Hepatocyte (in vitro differentiated cells): ENCODE measurements around the gene CSKMT. TPM values are rescaled to one million over a fixed set of nuclear protein-coding genes. Genes with fewer than 3 reads are reported as not detected.

Experiments used
- DNase-seq: peaks from one replicate; pipeline ENCODE4 v3.0.0-alpha.2; 2016; ENCODE audit warnings: low spot score
- H2AFZ ChIP-seq: fragments of 200-600 bp; sonication (generic); 2 replicates; pipeline ENCODE4 v1.6.0; 2016; ENCODE audit warnings: antibody characterized with exemption, mild to moderate bottlenecking
- H3K27ac ChIP-seq: fragments of 200-600 bp; sonication (generic); 2 replicates; pipeline ENCODE4 v1.5.1; 2016; ENCODE audit warnings: mild to moderate bottlenecking
- H3K27me3 ChIP-seq: fragments of 200-600 bp; sonication (generic); 2 replicates; pipeline ENCODE4 v1.6.1; 2016
- H3K36me3 ChIP-seq: fragments of 200-600 bp; sonication (generic); replicated peaks from 2 replicates; pipeline ENCODE4 v1.5.1; 2016; ENCODE audit warnings: low read depth; ENCODE audit not compliant: insufficient read depth
- H3K4me1 ChIP-seq: fragments of 200-600 bp; sonication (generic); 2 replicates; pipeline ENCODE4 v1.5.1; 2016; ENCODE audit warnings: mild to moderate bottlenecking, moderate library complexity; ENCODE audit not compliant: insufficient read depth
- H3K4me2 ChIP-seq: fragments of 200-600 bp; sonication (generic); 2 replicates; pipeline ENCODE4 v1.6.0; 2016
- H3K4me3 ChIP-seq: fragments of 200-600 bp; sonication (generic); 2 replicates; pipeline ENCODE4 v1.5.1; 2016; ENCODE audit warnings: mild to moderate bottlenecking
- H3K79me2 ChIP-seq: fragments of 200-600 bp; sonication (generic); 2 replicates; pipeline ENCODE4 v1.6.0; 2017; ENCODE audit warnings: mild to moderate bottlenecking
- H3K9me2 ChIP-seq: fragments of 200-600 bp; sonication (generic); replicated peaks from 2 replicates; pipeline ENCODE4 v1.6.0; 2017; ENCODE audit warnings: mild to moderate bottlenecking; ENCODE audit not compliant: insufficient read depth
- H3K9me3 ChIP-seq: fragments of 200-600 bp; sonication (generic); 2 replicates; pipeline ENCODE4 v1.5.1; 2016; ENCODE audit warnings: low read depth, mild to moderate bottlenecking
- H4K20me1 ChIP-seq: fragments of 200-600 bp; sonication (generic); 2 replicates; pipeline ENCODE4 v1.6.0; 2016; ENCODE audit warnings: mild to moderate bottlenecking; ENCODE audit not compliant: insufficient read depth, poor library complexity, severe bottlenecking
- EZH2 ChIP-seq: fragments of 200-600 bp; sonication (generic); IDR thresholded peaks from 2 replicates; pipeline ENCODE4 v1.6.1; 2016; ENCODE audit warnings: antibody characterized with exemption, mild to moderate bottlenecking, borderline replicate concordance
- EZH2phosphoT487 ChIP-seq: fragments of 200-600 bp; sonication (generic); IDR thresholded peaks from one replicate; pipeline ENCODE4 v1.6.1; 2018; ENCODE audit warnings: antibody characterized with exemption, mild to moderate bottlenecking, low read depth, moderate library complexity; ENCODE audit not compliant: unreplicated experiment, severe bottlenecking
- WGBS: methylation state at CpG from one replicate; pipeline ENCODE4 v1.1.6; 2016; ENCODE audit warnings: low lambda C conversion rate; ENCODE audit errors: missing lambda C conversion rate; 5-methylcytosine and 5-hydroxymethylcytosine counted together
- polyA plus RNA-seq: library from polyadenylated mRNA; unstranded; fragments of >200 nt; fragmentation: Nextera tagmentation; extraction: Ambion mirVana; gene quantifications from 2 replicates; pipeline ENCODE4 v1.2.1, GENCODE V29; 2016
- total RNA-seq: library from RNA; depleted of rRNA; stranded (reverse); fragments of >200 nt; gene quantifications from 2 replicates; pipeline ENCODE4 v1.2.3, GENCODE V29; 2014
- TF ChIP-seq, protein P1 (sequence below): fragments of 200-600 bp; sonication (generic); IDR thresholded peaks from 2 replicates; pipeline ENCODE4 v1.5.1; 2016; ENCODE audit warnings: antibody characterized with exemption, mild to moderate bottlenecking; ENCODE audit not compliant: poor library complexity

Gene CSKMT
- total and polyA plus RNA-seq, 2 experiments from 2014 or later: 5.7 to 22.5 TPM

DNA sequence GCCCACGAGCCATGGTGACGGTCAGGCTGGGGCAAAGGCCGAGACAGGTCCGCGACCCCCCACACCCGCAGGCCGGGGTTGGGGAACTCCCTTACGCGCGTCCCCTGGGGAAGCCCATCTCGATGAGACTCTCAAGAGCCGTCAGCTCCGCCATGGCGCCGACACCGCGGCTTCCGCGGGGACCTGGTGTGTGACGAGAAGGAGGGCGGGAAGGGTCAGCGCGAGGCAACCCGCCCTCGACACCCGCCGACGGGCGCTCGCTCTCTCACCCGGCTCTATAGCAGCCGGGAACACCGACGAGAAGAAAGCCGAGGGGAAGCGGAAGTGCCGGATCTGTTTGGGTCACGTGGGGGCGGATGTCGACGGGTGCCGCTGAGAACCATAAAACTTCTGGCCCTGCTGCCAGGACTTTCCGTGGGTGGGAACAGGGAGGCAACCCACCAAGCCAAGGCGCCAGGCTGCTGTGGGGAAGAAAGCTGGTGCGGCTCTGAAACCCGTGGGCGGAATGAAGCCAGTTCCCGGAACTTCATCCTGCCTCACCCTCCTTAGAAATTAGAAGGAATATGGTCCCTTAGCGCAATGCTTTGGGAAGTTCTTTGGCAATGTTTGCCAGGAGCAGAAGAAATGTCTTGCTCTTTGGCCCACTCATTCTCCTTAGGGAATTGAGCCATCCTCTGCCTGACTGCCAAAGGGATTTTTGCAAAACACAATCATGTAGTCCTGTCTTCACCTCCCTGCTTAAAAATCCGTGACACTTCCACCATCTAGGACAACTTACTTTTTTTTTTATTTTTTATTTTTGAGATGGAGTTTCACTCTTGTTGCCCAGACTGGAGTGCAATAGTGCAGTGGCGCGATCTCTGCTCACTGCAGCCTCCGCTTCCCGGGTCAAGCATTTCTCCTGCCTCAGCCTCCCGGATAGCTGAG is 13.9 kb downstream of the CSKMT start, which contains the start of gene UBXN1:
UBXN1 (minus strand) TSS at position 304 of the 927 bp plus-strand sequence; CDS start at position 154, 150 bp downstream.
- peak within 1 kb of the TSS; percentile 77 for H2AFZ ChIP-seq
- no peaks in the 10 kb centered on the region for H3K9me2 ChIP-seq
- WGBS: 12% methylated on average over 54 of the region's 55 CpGs
- peak; percentile 94 for DNase-seq
- H3K9me3 ChIP-seq: no peaks in the 10 kb centered on the region
- H3K79me2 ChIP-seq: peaks cover 32% of the 10 kb centered on the region
- no peaks in the 10 kb centered on the region for H4K20me1 ChIP-seq
- peaks cover 13% of the 10 kb centered on the region for H3K4me1 ChIP-seq
- no peaks in the 10 kb centered on the region for H3K27me3 ChIP-seq
- H3K4me2 ChIP-seq: peak within 1 kb of the TSS; percentile 99
- peak within 1 kb of the TSS; percentile 88 for H3K27ac ChIP-seq
- peak within 1 kb of the TSS; percentile 78 for H3K4me3 ChIP-seq
- TF ChIP-seq EZH2phosphoT487: no peak
- no peaks in the 10 kb centered on the region for H3K36me3 ChIP-seq

DNA sequence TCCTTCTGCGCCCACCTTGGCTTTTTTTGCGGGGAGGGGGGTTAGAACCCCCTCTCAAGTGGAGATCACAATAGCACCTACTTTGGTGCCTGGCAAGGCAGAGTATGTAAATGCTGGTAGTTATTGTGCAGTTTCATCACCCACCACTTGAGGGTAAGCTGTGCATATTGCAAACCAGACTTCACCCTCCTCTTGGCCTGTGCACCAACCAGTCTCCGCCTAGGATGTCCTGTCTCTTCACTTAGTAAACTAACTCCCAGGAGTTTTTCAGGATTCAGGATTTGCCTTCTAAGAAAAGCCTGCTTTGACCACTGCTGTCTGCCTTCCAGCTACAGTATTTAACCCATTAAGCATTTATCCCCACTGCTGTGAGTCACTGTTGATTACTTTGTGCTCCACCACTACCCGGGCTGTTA is 15.7 kb downstream of the CSKMT start:
- Histone ChIP-seq H3K4me2 (no peak overlapping the region), H4K20me1 (no peaks in the 10 kb centered on the region), H3K36me3 (no peaks in the 10 kb centered on the region), H2AFZ (peak overlapping the region; percentile 29), H3K79me2 (peaks cover 23% of the 10 kb centered on the region), H3K9me2 (no peaks in the 10 kb centered on the region), H3K4me1 (peaks cover 13% of the 10 kb centered on the region), H3K27me3 (no peaks in the 10 kb centered on the region), H3K27ac (no peak overlapping the region), H3K4me3 (no peak overlapping the region), H3K9me3 (no peaks in the 10 kb centered on the region)
- TF ChIP-seq, protein P1, sequence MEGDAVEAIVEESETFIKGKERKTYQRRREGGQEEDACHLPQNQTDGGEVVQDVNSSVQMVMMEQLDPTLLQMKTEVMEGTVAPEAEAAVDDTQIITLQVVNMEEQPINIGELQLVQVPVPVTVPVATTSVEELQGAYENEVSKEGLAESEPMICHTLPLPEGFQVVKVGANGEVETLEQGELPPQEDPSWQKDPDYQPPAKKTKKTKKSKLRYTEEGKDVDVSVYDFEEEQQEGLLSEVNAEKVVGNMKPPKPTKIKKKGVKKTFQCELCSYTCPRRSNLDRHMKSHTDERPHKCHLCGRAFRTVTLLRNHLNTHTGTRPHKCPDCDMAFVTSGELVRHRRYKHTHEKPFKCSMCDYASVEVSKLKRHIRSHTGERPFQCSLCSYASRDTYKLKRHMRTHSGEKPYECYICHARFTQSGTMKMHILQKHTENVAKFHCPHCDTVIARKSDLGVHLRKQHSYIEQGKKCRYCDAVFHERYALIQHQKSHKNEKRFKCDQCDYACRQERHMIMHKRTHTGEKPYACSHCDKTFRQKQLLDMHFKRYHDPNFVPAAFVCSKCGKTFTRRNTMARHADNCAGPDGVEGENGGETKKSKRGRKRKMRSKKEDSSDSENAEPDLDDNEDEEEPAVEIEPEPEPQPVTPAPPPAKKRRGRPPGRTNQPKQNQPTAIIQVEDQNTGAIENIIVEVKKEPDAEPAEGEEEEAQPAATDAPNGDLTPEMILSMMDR: peak; percentile 40
- no peak for TF ChIP-seq EZH2
- DNase-seq: peak; percentile 78
- 65% methylated on average over 4 of the region's 4 CpGs for WGBS

DNA sequence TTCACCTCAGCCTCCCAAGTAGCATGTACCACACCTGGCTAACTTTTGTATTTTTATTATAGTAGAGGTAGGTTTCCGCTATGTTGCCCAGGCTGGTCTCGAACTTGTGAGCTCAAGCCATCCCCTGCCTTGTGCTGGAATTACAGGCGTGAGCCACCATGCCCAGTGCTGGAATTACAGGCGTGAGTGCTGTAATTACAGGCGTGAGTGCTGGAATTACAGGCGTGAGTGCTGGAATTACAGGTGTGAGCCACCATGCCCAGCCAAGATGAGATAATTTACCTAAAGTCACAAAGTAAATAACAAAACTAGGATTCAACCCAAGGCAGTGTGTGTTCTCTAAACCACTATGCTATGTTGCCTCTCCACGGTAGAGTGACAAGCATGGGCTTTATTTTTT is 17.4 kb downstream of the CSKMT start:
- no peak overlapping the region for H3K4me3 ChIP-seq
- no peaks in the 10 kb centered on the region for H4K20me1 ChIP-seq
- 93% methylated on average over 7 of the region's 7 CpGs for WGBS
- no peak for TF ChIP-seq EZH2
- TF ChIP-seq, protein P1: no peak
- no peak for TF ChIP-seq EZH2phosphoT487
- peaks cover 13% of the 10 kb centered on the region for H3K79me2 ChIP-seq
- no peak overlapping the region for H3K4me2 ChIP-seq
- no peak overlapping the region for H2AFZ ChIP-seq
- peaks cover 13% of the 10 kb centered on the region for H3K4me1 ChIP-seq
- DNase-seq: no peak
- no peaks in the 10 kb centered on the region for H3K9me3 ChIP-seq
- no peaks in the 10 kb centered on the region for H3K9me2 ChIP-seq
- no peaks in the 10 kb centered on the region for H3K36me3 ChIP-seq
- no peaks in the 10 kb centered on the region for H3K27me3 ChIP-seq
- no peak overlapping the region for H3K27ac ChIP-seq

DNA sequence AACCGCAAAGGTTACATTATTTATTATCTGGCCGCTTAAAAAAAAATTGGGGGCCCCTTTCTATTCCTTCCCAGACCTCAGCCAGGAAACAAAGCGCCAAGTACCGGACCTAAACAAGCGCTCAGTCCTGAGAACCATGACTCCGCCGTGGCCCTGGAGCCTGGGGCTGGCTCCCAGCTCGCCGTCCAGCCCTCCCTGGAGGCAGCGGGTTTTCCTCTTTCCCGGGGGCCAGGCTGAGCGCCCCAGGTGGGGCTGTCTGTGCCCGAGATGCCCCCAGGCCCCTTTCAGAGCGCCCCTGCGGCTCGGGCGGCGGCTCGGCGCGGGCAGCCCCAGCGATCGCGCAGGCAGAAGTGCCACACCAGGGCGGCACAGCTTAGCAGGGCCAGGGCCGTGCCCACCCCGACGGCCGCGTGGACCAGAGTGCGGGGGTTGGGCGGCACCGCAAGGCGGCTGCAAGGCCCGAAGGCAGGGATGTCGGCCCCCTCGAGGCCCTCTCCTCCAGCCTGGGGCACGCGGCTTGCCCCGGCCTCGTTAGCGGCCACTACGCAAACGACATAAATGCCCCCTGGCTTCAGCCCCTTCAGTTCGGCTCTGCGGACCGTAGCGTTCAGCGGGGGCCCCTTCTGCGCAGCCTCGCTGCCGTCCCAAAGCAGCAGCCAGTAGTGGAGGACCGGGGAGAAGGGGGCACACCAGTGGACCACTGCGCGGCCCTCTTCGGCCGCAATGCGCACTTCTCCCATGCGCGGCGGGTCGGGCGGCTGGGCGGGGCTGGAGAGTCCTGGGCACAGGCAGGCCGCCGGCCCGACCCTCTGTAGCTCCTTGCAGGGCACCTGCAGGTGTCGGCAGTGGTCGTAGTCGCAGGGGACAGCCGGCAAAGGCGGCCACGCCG is 22.6 kb downstream of the CSKMT start:
- Histone ChIP-seq H2AFZ (no peak overlapping the region), H3K27ac (no peak overlapping the region), H3K4me2 (no peak overlapping the region), H3K27me3 (no peaks in the 10 kb centered on the region), H3K9me3 (no peaks in the 10 kb centered on the region), H3K79me2 (no peaks in the 10 kb centered on the region), H4K20me1 (no peaks in the 10 kb centered on the region), H3K36me3 (no peaks in the 10 kb centered on the region), H3K4me3 (no peak overlapping the region), H3K9me2 (no peaks in the 10 kb centered on the region), H3K4me1 (peaks cover 6% of the 10 kb centered on the region)
- WGBS: 81% methylated on average over 70 of the region's 74 CpGs
- TF ChIP-seq EZH2: no peak
- TF ChIP-seq EZH2phosphoT487: no peak
- TF ChIP-seq, protein P1: no peak
- DNase-seq: no peak
